ENCODE results near the gene DOCK3.

GRCh38 chr3:50625231-50626182 lies 49.2 kb upstream of the DOCK3 start:
- TF ChIP-seq CTCF (IDR thresholded peaks at IDR 0.05 in 8 of 11, conservative IDR thresholded peaks at IDR 0.05 in 3 of 11) (no peak), POLR2AphosphoS5 (IDR thresholded peaks at IDR 0.05) (no peak)

All from spleen (tissue), 7 donors.